Measurements from ENCODE around the gene NFIX. TPM values are rescaled to one million over a fixed set of nuclear protein-coding genes. Genes with fewer than 3 reads are reported as not detected.
A peak's percentile ranks its signal among the peaks of the same experiment; 100 is the strongest.

NFIX gene
- total RNA-seq, 6 experiments from 2014 or later = 20.3 to 40.0 (median 26.7) TPM

- Histone ChIP-seq H3K9me3 (no peaks in the 10 kb centered on the region), H3K27me3 (no peaks in the 10 kb centered on the region), H3K4me3 (no peak overlapping the region), H3K36me3 (no peaks in the 10 kb centered on the region), H3K27ac (peak overlapping the region in 2 of 3 donors; percentile 24 to 40), H3K4me1 (peaks cover 0 to 22% (median 8%) of the 10 kb centered on the region in 4 donors)
- WGBS (ENCODE audit: insufficient coverage, low coverage, low lambda C conversion rate, missing lambda C conversion rate) = 46% methylated on average over 9 of the region's 21 CpGs
- no peak for TF ChIP-seq CTCF (IDR thresholded peaks at IDR 0.05)
- TF ChIP-seq POLR2A (IDR thresholded peaks at IDR 0.05) = no peak
- no peak for DNase-seq
- intact Hi-C loops (cut with DNase I) = no loop called here
- no peak for ATAC-seq
These were observed 23.0 kb downstream of the NFIX start for GRCh38 chr19:13018035-13018914.

DNA sequence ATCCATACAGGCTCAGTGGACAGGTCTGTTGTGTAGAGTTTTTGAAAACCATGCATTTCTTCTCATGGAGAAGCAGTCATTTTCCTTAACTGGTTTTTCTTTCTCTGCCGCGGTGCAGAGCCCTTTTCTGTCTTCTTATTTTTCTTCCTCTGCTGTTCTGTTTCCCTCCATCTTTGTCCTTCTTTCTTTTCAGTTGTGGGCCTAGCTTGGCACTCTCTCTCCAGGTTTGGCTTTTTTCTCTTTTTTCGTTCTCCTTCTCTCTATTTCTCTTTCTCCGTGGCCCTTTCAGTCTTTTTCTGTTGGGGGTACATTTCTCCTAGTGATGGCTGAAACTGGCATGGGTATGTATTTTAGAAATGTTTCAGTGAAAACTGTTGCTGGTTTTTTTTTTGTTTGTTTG, 24.1 kb downstream of the NFIX start:
- Histone ChIP-seq H3K4me1 (peaks cover 0 to 24% (median 8%) of the 10 kb centered on the region in 4 donors), H3K9me3 (no peaks in the 10 kb centered on the region), H3K36me3 (no peaks in the 10 kb centered on the region), H3K27me3 (no peaks in the 10 kb centered on the region), H3K27ac (no peak overlapping the region), H3K4me3 (no peak overlapping the region)
- DNase-seq = no peak
- intact Hi-C loops (cut with DNase I) = no loop called here
- ATAC-seq = no peak
- TF ChIP-seq POLR2A (IDR thresholded peaks at IDR 0.05) (no peak), CTCF (IDR thresholded peaks at IDR 0.05) (no peak)
- 70% methylated on average over 4 of the region's 4 CpGs for WGBS (ENCODE audit: insufficient coverage, low coverage, low lambda C conversion rate, missing lambda C conversion rate)

- no peak overlapping the region for H3K27ac ChIP-seq
- ATAC-seq = no peak
- WGBS (ENCODE audit: insufficient coverage, low coverage, low lambda C conversion rate, missing lambda C conversion rate) = 80% methylated on average over 5 of the region's 7 CpGs
- H3K4me1 ChIP-seq = peaks cover 0 to 31% (median 10%) of the 10 kb centered on the region in 4 donors
- H3K4me3 ChIP-seq = no peak overlapping the region
- H3K9me3 ChIP-seq = no peaks in the 10 kb centered on the region
- no peak for DNase-seq
- intact Hi-C loops (cut with DNase I) = no loop called here
- no peaks in the 10 kb centered on the region for H3K27me3 ChIP-seq
- H3K36me3 ChIP-seq = no peaks in the 10 kb centered on the region
- TF ChIP-seq CTCF (IDR thresholded peaks at IDR 0.05) (no peak), POLR2A (IDR thresholded peaks at IDR 0.05) (no peak)
These were observed 24.7 kb downstream of the NFIX start for GRCh38 chr19:13020002-13020414.

DNA sequence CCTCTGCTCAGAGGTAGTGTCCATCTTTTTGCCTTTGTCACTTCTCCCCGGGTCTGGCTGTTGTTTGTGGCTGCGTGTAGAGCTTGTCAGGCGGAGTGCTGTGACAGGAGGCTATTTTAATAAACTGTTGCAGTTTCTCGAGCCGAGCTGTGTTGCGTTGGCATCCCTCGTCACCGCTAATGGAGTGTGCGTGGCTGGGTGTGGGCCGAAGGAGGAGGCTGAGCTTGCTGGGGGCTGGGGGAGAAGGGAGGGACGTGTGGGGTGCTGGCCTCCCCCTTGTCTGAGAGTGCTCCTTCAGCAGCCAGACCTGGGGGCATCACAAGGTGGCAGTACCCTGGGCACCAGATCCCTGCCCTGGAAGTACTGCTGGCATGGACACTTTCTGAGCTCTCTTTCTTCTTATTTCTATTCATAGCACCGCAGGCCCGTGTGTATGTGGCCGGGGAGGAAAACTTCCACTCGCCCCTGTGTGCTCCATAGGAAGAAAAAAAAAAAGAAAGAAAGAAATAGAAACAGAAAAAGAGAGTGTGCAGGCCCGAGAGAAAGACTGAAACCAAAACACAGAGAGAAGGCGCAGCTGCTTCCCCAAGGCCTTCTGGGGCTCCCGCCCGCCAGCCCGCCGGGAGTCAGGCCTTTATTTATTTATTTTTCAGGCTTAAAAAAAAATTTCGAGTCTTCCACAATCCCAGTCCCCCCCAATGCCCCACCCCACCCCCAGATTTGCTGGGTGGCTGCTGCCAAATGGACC, 27.0 kb downstream of the NFIX start:
- H3K4me1 ChIP-seq = peaks cover 0 to 49% (median 19%) of the 10 kb centered on the region in 4 donors
- ATAC-seq (peak; percentile 21 to 35 (median 32)), DNase-seq (no peak)
- H3K27me3 ChIP-seq = no peaks in the 10 kb centered on the region
- no peaks in the 10 kb centered on the region for H3K9me3 ChIP-seq
- peak overlapping the region; percentile 58 to 87 (median 68) for H3K27ac ChIP-seq
- 7% methylated on average over 18 of the region's 22 CpGs for WGBS (ENCODE audit: insufficient coverage, low coverage, low lambda C conversion rate, missing lambda C conversion rate)
- intact Hi-C loops (cut with DNase I) = no loop called here
- H3K4me3 ChIP-seq = peak overlapping the region; percentile 29 to 47 (median 35)
- H3K36me3 ChIP-seq = no peaks in the 10 kb centered on the region
- TF ChIP-seq POLR2A (IDR thresholded peaks at IDR 0.05) (no peak), CTCF (IDR thresholded peaks at IDR 0.05) (no peak)
